GM12892 (cell line): Measurements from ENCODE around the gene PSMB4.

ENCODE experiments used
- POLR2A ChIP-seq: IDR thresholded peaks from 2 replicates; pipeline ENCODE4 v1.6.1; 2011; ENCODE audit warnings: low read depth, low read length, control low read depth
- POLR2AphosphoS5 ChIP-seq: IDR thresholded peaks from 2 replicates; pipeline ENCODE4 v1.6.1; 2011; ENCODE audit warnings: low read depth, low read length, control low read depth
- TAF1 ChIP-seq: IDR thresholded peaks from 2 replicates; pipeline ENCODE4 v1.6.1; 2011; ENCODE audit warnings: low read depth, mild to moderate bottlenecking, control low read depth, low read length, borderline replicate concordance

- TF ChIP-seq POLR2AphosphoS5 (no peak), TAF1 (no peak), POLR2A (no peak)
Observed at GRCh38 chr1:151391079-151391563, 8.3 kb upstream of the PSMB4 start.
